Measurements from ENCODE around the gene RNF8. TPM values are rescaled to one million over a fixed set of nuclear protein-coding genes. Genes with fewer than 3 reads are reported as not detected.
"Not testable (repeated sequence)": the region's sequence is repeated elsewhere in the genome, so short reads cannot be mapped to it uniquely, and the experiment has no call there.

RNF8 gene
- total RNA-seq, 1 experiment from 2014 or later = 31.3 TPM

DNA sequence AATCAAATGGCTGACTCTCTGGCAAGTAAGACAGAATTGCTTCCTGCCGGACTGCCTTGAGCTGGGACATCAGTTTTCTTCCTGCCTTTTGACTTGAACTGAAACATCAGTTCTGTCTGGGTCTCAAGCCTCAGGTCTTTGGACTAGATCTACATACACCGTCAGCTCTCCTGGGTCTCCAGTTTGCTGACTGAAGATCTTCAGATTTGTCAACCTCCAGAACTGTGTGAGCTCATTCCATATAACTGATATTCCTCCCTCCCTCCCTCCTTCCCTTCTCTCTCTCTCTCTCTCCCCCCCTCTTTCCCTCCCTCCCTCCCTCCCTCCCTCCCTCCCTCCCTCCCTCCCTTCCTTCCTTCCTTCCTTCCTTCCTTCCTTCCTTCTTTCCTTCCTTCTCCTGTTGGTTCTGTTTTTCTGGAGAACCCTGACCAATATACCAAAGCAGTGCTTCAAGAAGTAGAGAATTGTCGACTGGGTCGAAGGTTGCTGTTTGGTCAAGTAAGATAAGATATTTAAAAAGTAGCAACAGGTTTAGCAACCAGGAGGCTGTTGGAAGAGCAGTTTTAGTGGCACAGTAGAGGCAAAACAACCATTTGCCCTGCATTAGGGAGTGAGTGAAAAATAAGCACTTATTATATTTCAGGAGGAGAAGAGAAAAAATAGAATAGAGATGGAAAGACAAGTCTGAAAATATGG, 46.2 kb downstream of the RNF8 start:
- DNase-seq (ENCODE audit: low spot score) = no peak

DNA sequence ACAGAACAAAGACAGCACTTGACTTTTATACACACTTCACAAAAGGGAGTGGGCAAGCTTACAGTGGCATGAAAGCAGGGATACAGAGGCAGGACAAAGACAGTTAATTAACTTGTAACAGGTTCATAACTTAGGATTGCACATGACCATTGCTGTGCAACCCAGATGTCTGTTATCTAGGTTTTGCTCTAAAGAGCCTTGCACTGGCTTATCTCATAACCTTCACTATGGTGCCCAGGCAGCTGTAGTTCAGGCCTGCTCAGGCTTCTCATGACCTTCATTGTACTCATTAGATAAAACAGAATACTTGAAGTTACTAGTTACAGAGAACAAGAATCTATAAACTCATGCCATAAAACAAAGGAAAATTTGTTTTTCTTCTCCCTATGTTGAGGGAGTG, 47.9 kb downstream of the RNF8 start:
- not testable (repeated sequence) for DNase-seq (ENCODE audit: low spot score)

DNA sequence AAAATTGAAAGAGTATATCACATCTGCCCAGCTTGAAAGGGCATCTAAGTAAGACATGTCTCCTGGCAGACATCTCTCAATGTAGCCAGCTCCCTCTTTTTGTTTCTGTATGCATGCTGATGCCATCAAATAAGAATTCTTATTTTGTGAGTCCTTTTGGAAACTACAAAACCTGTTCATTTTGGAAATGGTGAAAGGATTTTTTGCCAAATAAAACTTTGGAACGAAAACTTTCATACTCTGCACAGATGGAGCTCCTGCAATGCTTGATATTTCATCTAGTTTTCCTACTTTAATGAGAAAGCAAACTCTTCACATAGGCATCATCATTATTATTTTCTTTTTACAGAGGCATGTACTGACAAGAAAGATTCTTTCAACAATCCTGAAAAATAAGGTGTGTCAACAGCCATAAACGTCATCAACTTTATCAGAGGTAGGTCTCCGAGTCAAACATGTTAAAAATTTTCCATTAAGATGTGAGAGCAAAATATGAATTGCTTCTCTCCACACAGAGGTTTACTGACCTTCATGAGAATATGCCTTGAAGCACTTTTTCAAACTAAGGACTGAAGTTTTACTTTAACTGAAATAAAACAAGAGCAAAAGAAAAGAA, 53.1 kb downstream of the RNF8 start:
- no peak for DNase-seq (ENCODE audit: low spot score)

DNA sequence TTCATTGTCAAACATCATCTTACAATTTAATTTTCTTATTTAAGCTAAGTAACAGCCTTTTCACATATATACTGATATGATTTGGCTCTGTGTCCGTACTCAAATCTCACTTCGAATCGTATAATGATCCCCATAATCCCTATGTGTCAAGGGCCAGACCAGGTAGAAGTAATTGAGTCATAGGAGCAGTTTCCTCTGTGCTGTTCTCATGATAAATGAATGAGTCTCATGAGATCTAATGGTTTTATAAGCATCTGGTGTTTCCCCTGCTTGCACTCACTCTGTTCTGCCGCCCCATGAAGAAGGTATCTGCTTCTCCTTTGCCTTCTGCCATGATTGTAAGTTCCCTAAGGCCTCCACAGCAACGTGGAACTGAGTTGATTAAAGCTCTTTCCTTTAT, 54.2 kb downstream of the RNF8 start:
- DNase-seq (ENCODE audit: low spot score) = no peak

DNA sequence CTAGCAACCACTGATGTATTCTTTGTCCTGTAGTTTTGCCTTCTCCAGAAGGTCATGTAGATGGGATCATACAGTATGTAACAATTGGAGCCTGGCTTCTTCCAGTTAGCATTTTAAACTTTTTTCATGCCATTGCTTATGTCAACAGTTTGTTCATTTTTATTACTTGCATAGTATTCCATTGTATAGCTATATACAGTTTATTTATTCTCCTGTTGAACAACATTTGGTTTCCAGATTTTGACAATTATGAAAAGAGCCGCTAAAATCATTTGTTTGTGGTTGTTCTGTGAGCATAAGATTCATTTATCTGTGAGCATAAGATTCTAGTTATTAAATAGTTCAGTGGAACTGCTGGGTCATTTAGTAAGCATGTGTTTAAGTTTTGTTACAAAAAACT, 55.7 kb downstream of the RNF8 start:
- no peak for DNase-seq (ENCODE audit: low spot score)

DNA sequence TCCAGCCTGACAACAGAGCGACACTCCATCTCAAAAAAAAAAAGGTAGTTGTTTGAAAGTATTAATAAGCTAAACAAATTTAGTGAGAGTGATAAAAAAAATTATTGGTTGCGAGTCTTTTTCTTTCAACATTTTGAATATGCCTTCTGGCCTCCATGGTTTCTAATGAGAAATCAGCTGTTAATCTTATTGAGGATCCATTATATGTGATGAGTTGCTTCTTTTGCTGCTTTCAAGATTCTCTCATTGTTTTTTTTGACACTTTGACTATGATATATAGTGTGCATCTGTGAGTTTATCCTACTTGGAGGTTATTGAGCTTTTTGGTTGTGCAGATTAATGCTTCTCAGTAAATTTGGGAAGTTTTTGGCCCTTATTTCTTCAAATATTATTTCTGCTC, 63.6 kb downstream of the RNF8 start:
- DNase-seq (ENCODE audit: low spot score) = no peak

DNA sequence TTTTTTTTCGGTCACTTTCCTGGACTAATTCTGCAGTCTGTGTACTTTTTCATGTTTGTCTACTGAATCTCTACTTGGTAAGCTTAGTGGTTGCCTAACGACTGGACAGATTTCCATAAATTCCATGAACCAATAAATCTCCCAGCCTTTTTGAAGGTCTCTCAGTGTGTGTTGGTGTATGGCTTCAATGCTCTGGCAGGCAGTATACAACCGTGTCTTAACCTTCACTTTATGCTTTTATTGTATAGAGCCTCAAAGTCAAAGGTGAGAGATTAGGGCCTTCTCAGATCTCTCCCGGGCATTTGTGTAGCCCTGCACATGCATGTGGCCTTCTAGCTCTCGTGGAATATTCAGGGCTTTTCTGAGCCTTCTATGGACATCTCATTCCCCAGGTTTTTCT, 64.9 kb downstream of the RNF8 start:
- no peak for DNase-seq (ENCODE audit: low spot score)

DNA sequence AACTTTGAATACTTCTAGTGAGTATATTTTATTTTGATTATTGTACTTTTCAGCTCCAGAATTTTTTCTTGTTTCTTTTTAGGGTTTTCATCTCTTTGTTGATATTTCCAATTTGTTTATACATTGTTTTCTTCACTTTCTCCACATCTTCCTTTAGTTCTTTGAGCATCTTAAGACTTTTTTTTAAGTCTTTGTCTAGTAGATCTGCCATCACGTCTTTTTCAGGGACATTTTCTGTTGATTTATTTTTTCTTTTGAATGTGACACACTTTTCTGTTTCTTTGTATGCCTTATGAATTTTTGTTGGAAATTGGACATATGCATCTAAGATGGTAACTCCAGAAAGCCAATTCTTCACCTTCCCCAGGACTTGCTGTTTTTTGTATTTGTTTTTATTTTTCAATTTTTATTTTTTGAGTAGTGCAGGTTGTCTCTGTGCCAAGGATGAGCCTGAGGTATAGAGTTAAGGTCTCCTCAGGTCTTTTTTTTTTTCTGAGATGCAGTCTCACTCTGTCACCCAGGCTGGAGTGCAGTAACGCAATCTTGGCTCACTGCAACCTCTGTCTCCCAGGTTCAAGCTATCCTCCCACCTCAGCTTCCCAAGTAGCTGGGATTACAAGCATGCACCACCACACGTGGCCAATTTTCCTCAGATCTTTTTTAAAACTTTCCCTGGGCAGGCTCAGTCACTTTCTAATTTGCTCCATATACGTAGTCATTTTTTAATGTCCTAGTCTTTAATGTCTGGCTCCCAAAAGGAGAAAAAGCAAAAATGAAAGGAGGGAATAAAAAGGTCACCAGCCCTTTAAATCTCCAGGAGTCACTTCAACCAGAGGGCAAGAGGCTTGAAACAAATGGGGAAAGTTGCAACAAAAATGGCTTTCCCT, 72.5 kb downstream of the RNF8 start:
- no peak for DNase-seq (ENCODE audit: low spot score)

DNA sequence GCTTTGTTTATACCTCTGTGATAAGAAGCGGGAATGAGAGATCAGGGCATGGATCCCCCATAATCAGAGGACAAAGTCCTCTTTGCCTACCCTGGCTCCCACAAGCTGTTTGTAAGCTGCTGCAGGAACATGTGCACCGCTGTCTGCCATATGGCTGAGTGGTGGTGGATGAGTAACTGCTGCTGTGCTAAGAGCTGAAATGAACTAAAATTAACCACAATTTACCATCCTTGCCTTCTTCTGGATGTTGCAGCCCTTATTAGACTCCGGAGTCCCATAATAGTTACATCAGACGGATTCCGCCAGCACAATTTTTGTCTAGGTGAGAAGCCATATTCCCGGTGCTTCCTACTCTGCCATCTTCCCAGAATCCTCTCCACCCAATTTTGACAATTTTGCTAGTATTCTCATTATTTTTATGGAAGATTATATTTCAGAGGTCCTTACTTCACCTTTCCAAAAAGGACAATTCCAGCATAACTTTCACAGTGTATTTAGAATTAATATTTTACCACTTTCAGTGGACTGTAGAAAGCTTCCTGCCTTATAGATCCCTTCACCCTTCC, 73.2 kb downstream of the RNF8 start:
- DNase-seq (ENCODE audit: low spot score) = no peak

DNA sequence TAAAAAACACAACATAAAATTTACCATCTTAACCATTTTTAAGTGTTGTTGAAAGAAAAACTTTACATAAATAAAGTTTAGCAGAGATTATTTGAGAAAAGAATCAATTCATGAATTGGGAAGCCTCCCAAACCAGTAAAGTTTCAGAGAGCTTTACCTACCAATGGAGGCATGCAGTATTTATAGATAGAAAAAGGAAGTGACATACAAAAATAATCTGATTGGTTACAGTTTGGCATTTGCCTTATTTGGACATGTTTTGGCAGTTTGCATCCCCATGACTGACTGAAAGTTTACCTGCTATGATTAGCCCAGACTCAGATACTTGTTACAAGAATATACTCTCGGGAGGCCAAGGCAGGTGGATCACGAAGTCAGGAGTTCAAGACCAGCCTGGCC, 75.6 kb downstream of the RNF8 start:
- DNase-seq (ENCODE audit: low spot score) = no peak

DNA sequence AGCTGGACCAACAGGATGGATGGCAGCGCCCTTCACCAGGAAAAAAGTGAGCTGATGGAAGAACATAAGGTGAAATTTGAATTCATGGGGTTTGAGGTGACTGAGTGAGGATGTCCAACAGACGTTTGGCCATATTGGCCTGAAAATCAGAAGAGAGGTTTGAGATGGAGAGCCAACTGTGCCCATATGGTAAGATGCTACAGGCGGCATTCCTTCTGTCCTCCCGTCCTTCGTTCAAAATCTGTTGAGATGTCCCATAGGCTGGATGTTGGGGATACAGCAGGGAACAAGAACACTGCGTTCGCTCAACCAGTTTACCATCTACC, 78.8 kb downstream of the RNF8 start:
- DNase-seq (ENCODE audit: low spot score) = no peak

DNA sequence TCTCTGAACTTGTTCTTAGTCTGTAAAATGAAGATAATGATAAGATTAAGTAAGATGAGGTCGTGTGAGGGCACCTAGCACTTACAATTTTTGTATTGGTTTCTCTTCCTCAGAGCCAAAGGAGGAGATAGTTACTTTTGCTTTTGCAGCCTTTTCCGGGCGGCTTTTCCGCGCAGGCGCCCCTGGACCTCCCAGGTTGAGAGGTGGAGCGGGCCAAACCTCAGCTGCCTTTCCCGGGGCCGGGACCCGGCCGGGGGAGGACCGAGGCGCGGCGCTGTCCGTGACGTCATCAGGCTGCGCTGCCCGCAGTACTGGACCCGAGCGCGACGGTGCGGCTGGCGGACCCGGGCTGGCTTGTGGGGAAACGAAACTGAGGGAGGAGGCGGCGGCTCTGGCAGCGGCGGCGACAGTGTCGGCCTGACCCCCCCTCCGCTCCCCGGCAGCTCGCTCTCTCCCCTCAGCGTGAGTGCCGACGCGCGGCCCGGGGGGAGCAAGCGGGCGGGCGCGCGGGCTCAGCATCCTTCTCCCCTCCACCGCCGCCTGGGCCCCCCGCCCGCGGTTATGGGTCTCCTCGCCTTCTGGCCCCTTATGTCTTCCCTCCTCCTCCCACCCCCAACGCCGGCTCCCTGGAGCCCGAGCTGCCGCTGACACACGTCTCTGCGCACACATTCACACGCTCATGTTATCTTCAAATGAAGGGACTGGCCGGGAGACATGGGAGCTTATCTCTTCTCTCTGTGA, 79.3 kb downstream of the RNF8 start, which contains the start of gene CMTR1:
CMTR1 (plus strand) TSS at position 306 of the 741 bp plus-strand sequence. CDS start 2,409 bp downstream, outside the sequence.
- DNase-seq (ENCODE audit: low spot score) = peak; percentile 85

DNA sequence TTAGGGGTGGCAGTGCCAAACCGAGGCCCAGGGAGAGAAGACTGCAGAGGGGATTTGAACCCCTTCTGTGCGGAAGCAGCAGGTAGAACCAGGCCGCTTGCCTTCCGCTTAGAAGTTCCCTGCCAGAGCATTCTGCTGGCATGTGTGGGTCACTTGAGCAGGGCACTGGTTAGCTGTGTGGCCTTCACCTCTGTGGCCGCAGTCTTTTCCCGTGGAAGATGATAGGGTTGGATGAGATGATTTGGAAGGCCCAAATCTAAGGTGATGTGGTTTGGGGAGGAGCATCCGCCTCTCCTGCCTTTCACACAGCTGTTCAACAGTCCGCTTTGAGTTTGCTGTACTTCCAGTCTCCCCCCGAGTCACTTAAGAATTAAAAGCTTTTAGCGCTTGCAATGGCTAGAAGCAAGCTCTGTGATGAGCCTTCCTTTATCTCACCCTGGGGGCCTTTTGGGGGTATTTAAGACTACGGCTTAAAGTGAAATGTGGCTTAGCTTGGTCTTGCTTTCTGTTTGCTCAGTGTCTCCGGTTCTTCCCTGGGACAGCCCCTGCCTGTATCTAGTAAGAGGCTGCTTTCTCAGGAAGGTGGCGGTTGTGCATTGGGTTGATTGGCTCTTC, 80.0 kb downstream of the RNF8 start:
- DNase-seq (ENCODE audit: low spot score) = no peak

DNA sequence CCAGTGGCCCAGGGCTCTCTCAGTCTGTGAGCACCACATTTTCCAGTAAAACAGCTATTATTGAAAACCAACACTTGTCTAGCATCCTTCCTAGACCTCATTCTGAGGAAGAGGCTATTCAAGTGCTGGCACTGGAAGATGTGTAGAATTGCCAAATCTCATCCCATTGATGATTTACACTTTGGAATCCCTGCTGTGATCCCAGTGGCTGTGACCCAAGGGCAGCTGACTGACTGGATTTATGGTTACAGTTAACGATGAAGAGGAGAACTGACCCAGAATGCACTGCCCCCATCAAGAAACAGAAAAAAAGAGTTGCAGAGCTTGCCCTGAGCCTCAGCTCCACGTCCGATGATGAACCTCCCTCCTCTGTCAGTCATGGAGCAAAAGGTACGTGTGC, 81.6 kb downstream of the RNF8 start:
- no peak for DNase-seq (ENCODE audit: low spot score)

DNA sequence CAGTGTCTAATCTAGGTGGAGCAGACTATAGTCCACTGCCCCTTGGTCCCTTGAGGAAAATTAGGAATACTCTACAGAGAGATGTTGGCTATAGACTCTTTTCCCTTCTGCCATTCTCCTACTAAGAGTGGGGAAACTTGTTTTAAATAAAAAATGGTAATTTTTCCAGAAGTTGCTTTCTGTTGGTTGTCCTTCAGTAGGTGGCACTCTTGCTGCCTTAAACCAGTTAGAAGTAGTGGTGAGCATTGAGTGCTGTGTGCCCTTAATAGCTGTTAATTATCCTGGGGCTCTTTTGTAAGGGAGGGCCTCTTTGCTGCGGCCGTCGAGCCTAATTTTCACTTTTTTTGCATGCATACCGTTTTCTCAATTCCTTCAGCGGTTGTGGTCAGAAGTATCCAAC, 82.0 kb downstream of the RNF8 start:
- no peak for DNase-seq (ENCODE audit: low spot score)

DNA sequence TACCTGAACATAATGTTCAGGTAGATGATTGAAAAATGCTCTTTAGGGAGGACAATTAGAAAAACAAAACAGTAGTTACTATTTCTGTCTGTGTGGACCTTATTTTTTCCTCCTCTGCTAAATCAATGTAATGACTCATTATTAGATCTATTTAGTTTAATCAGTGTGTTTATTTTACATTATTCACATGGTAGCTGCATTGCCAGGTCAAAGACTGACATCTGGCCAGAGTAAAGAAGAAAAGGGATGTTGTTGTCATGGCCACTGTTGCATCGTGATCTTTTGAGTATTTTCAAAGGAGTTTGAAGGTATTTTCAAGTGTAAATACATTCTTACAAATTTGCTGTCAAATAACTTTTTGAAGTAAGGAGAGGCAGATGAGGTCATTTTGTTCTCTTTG, 85.1 kb downstream of the RNF8 start:
- DNase-seq (ENCODE audit: low spot score) = no peak

DNA sequence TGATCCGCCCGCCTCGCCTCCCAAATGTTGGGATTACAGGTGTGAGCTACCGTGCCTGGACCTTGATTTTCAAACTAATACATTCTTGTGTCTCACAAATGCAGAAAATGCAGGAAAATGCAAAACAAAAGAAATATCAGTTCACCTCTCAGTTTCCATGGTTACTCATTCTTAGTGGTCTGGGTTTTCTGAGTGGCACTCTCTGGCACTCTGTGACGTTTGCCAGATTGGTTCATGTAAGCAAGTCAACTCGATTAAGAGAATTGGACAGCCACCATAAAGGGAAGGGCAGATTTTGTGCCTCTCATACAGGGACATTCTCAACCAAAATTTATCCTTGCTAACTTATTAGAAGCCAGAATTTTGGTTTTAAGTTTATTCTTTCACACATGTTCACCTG, 87.9 kb downstream of the RNF8 start:
- DNase-seq (ENCODE audit: low spot score) = no peak

DNA sequence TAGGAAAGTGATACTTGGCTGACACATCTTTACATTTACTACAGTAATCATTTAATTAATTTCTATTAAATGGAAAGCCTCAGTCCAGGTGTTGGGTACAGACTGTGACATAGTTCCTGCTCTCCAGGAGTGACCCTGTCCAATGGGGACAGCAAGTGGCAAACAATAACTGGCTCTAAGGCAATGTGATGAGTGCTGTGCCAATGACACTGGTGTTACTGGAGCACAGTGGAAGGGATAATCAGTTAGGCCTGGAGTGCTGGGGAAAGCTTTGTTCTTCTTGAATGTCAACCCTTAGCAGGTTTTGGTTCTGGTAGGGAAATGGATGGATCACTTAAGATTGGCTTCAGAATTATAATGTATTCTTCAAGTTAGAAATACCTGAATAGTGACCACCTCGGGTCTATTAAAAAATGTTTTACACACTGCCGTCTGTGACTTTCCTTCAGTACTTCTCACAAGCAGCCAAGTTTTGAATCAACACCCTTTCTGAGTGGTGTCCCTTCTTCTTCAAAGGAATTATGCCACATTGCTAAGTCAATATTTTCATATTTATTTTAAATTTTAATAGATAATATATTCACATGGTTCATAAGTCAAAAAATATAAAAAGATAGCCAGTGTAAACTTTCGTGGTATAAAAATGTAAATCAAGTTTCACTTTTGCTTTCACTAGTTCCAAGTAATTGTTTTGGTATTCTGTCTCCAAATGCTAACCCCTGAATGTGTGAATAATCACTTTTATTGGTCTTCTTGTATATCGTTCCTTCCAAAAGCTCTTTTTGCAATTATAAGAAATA, 88.8 kb downstream of the RNF8 start:
- no peak for DNase-seq (ENCODE audit: low spot score)

DNA sequence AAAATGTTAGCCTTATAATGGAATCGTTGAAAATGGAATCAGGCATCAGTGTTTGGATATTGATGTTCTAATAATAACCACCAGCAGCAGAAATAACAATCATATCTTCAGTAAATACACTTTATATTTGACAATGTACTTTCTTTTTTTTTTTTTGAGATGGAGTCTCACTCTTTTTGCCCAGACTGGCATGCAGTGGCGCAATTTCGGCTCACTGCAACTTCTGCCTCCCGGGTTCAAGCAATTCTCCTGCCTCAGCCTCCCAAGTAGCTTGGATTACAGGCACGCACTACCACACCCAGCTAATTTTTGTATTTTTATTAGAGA, 89.4 kb downstream of the RNF8 start:
- not testable (repeated sequence) for DNase-seq (ENCODE audit: low spot score)

Data from H4 (cell line).